Rectal smooth muscle tissue (tissue), 1 donor: ENCODE data around the gene UNC45A.
A peak's percentile ranks its signal among the peaks of the same experiment; 100 is the strongest.

Experiments used
- H3K27ac ChIP-seq: one replicate; pipeline ENCODE4 v1.7.0; 2013; ENCODE audit warnings: low read depth, low read length, inconsistent platforms
- H3K27me3 ChIP-seq: one replicate; pipeline ENCODE4 v1.7.0; 2013; ENCODE audit warnings: low read length; ENCODE audit not compliant: control insufficient read depth, insufficient read depth
- H3K36me3 ChIP-seq: one replicate; pipeline ENCODE4 v1.7.0; 2013; ENCODE audit warnings: low read length; ENCODE audit not compliant: control insufficient read depth, insufficient read depth
- H3K4me1 ChIP-seq: one replicate; pipeline ENCODE4 v1.7.0; 2013; ENCODE audit warnings: low read length; ENCODE audit not compliant: control insufficient read depth, insufficient read depth
- H3K4me3 ChIP-seq: one replicate; pipeline ENCODE4 v1.7.0; 2013; ENCODE audit warnings: low read length
- H3K9ac ChIP-seq: one replicate; pipeline ENCODE4 v1.7.0; 2013; ENCODE audit warnings: low read length

The UNC45A gene

DNA sequence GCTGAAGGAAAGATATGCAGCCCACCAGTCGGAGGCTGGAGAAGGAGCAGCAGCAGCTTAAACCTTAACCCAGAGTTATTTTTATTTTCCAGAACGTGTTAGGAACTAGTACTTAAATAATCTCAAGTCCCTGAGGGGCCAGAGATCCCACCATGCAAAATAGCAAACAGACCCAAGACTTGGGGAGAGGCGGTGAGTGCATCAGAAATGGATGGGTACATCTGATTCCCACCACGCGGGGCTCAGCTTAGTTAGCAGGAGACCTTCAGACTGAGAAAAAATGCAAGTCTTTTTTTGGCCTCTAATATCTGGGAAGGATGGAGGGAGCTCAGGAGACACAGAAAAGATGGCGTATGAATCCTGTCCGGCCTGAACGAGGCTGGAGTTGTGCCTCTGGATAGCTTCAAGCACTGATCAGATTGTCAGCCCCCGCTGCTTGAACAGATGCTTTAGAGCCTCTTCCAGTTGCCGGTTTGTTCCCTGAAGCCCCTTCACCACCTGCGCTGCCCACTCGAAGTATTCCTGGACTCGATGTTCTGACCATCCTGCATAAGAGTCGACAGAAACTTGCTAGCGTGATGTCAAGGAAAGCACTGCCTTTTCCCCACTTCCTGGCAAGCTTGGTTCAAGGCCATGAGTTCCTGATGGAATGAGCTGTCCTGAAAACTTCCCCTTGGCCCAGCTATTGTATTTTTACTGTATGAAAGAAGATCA lies 4.1 kb upstream of the UNC45A start:
- H3K27ac ChIP-seq, result peak overlapping the region; percentile 88
- H3K4me3 ChIP-seq, result peak overlapping the region; percentile 81
- H3K36me3 ChIP-seq, result no peaks in the 10 kb centered on the region
- H3K4me1 ChIP-seq, result peaks cover 23% of the 10 kb centered on the region
- no peaks in the 10 kb centered on the region for H3K27me3 ChIP-seq
- peak overlapping the region; percentile 60 for H3K9ac ChIP-seq

DNA sequence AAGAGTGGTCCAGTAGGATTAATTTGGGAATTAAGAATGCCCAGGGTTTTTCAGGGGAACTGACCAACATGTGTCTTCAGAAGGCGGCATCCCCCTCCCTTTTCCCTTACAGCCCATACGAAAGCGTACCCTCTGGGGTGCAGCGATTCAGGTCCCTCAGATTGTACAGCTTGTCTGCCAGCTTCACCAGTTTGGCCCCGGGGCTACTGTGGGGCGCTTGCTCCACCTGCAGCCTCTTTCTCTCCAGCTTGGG lies 3.6 kb upstream of the UNC45A start:
- Histone ChIP-seq H3K36me3 (no peaks in the 10 kb centered on the region), H3K27me3 (no peaks in the 10 kb centered on the region), H3K4me3 (peak overlapping the region; percentile 78), H3K27ac (peak overlapping the region; percentile 78), H3K9ac (peak overlapping the region; percentile 72), H3K4me1 (peaks cover 25% of the 10 kb centered on the region)

DNA sequence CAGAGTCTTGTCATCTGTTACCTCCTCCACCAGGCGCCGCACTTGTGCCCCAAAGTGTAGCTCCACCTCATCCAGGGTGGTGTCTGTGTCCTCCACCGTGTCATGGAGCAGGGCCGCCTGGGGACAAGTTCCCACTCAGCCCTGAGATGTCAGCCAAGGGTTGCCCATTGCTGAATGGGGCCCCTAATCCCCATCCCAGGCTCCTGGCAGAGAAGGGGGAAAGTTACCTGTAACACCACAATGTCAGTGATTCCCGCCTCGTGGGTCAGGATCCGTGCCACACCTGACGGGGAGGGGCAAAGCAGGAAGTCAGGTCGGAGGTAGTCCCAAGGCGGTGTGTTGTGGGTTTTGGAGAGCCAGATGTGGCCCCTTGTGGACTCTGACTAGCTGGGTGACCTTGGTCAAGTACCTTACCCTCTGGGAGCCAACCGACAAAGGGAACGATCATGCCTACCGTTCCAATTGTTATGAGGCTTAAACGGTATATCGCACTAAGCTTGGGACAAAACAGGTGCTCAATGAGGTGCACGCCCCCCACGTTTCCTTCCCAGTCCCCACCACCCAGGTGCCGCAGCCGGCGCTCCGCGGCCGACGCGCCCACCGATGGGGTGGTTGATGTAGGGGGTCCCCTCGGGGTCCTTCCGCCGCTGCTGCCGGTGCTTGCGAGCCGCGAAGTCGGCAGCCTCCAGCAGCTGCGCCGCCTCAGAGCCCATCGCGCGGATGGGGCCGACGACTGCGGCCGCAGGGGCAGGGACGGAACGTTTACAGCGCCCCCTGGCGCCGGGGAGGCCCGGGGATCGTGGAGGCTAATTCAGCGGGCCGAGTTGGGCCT lies 3.0 kb upstream of the UNC45A start, which contains the start of gene HDDC3:
TSS of gene HDDC3 (minus strand) at position 722 of the 832 bp plus-strand sequence. CDS start at position 713, 9 bp downstream.
- H3K4me1 ChIP-seq, result peaks cover 25% of the 10 kb centered on the region
- H3K9ac ChIP-seq, result peak within 1 kb of the TSS; percentile 72
- peak within 1 kb of the TSS; percentile 78 for H3K27ac ChIP-seq
- H3K36me3 ChIP-seq, result no peaks in the 10 kb centered on the region
- H3K4me3 ChIP-seq, result peak within 1 kb of the TSS; percentile 78
- H3K27me3 ChIP-seq, result no peaks in the 10 kb centered on the region

DNA sequence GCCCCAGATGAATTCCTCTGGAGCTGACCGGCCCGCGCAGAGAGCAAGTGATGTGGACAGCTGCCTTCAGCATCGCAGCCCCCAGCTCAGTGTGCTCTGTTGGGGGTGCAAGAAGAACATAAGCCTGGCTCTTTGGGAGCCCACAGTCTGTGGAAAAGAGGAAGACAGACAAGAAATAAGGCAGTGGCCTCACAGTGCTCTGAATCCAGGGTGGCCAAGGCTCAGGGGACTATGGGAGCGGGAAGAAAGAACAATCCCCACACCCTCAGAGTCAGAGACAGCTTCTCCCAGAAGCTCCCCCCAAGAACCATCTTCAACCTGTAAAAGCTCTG lies 2.5 kb upstream of the UNC45A start:
- Histone ChIP-seq H3K4me3 (no peak overlapping the region), H3K27ac (peak overlapping the region; percentile 75), H3K9ac (peak overlapping the region; percentile 19), H3K4me1 (peaks cover 25% of the 10 kb centered on the region), H3K36me3 (no peaks in the 10 kb centered on the region), H3K27me3 (no peaks in the 10 kb centered on the region)

DNA sequence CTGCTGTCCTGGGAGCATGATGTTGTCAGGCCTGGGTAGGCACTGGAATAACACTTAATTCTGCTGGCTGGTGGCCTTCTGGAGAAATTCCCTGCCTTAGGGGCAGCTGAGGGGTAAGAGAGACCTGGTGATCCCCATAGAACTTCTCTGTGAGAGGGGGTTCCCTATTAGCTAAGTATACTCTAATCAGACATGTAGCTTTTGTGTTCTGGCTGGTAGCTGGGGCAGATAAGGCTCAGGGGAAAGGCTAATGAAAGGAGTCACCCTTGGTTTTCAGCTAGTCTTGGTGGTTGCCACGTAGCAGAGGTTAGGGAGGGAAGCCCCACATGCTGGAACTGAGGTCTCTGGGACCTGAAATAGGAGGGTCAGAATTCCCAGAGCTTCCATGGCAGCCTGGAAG lies 1.8 kb upstream of the UNC45A start:
- no peak overlapping the region for H3K27ac ChIP-seq
- H3K36me3 ChIP-seq, result peaks cover under 1% of the 10 kb centered on the region
- H3K27me3 ChIP-seq, result no peaks in the 10 kb centered on the region
- H3K4me3 ChIP-seq, result no peak overlapping the region
- peaks cover 25% of the 10 kb centered on the region for H3K4me1 ChIP-seq
- H3K9ac ChIP-seq, result peak overlapping the region; percentile 19

DNA sequence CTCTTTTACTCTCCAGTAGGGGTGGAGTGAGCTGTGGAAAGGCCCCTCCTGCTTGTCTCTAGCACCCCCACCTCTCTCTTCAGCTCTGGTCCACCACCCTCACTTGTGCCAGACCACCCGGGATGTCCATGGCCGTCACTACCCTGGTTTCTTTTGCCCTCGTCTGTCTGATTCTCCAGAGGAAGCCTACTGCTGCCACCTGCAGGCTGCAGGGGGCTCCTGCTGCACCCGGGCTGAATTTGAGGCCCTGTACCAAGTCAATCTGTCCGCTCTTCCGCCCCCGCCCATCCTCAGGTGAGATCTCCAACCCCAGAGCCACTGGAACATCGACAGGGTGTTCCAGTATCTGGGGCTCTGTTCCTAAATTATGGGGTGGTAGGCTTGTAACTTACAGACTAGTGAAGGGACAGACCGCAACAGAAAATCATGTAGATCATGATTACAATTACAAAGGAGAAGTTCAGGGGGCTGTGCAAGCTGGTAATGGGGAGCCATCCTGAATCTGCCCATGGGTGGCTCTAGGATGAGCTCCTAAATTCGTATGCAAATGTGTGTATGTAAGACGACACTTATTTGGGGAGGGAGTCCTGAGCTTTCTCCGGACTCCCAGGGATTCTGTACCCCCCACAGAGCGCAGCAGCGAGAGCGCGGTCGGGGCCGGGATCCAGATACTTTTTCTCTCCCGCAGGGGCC lies 683 bp upstream of the UNC45A start:
- H3K27me3 ChIP-seq, result no peaks in the 10 kb centered on the region
- H3K9ac ChIP-seq, result peak overlapping the region; percentile 4
- H3K27ac ChIP-seq, result peak overlapping the region; percentile 60
- peaks cover 25% of the 10 kb centered on the region for H3K4me1 ChIP-seq
- H3K36me3 ChIP-seq, result peaks cover 6% of the 10 kb centered on the region
- peak overlapping the region; percentile 79 for H3K4me3 ChIP-seq

DNA sequence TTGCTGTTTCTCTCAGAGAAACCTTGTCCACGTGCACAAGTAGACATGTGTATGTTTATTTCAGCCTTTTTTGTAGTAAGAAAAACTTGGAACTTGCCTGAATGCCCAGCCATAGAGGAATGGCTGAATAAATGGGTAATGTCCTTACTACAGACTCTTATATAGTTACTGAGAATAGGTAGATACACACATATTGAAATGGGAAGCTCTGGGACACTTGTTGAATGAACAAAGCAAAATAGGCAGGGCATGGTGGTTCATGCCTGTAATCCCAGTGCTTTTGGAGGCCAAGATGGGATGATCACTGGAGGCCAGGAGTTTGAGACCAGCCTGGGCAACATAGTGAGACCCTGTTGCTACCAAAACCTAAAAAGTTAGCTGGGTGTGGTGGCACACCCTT lies 1.7 kb downstream of the UNC45A start:
- Histone ChIP-seq H3K36me3 (peaks cover 16% of the 10 kb centered on the region), H3K9ac (no peak overlapping the region), H3K4me3 (no peak overlapping the region), H3K27me3 (no peaks in the 10 kb centered on the region), H3K27ac (no peak overlapping the region), H3K4me1 (peaks cover 19% of the 10 kb centered on the region)

DNA sequence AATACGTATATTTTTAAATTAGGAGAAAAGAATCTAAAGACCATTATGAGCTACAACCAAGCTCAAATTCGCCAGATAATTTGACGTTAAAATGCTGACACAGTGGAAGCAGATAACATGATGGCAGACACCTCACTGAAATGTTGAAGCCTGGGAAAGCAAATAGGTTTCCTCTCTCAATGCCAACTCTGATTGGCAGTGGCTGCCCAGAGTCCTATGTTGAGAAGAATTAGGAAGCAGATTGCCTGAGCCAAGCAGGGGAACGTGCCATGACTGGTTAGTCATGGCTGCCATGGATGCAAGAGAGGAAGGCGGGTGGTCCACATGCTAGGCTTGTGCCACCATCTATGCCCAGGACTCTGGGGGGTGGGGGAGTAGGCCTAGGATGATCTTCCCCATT lies 3.2 kb downstream of the UNC45A start:
- no peak overlapping the region for H3K9ac ChIP-seq
- H3K27me3 ChIP-seq, result no peaks in the 10 kb centered on the region
- no peak overlapping the region for H3K4me3 ChIP-seq
- H3K36me3 ChIP-seq, result peaks cover 23% of the 10 kb centered on the region
- no peak overlapping the region for H3K27ac ChIP-seq
- peaks cover 13% of the 10 kb centered on the region for H3K4me1 ChIP-seq

DNA sequence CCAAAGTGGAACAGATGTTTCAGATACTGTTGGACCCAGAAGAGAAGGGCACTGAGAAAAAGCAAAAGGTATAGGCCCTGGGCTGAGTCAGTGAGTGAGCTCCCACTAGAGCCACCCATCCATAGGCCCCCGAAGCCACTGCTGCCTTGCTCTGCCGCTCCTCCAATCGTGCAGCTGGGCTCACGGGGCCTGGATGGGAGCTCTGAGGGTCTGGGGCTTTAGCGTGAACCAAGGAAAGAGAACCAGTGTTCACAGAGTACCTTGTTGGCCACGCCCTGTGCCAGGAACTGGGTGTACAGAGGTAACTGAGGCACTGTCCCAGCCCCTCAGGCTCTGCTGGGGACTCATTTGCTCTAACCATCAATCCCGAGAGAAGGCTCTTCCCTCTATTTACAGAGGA lies 4.7 kb downstream of the UNC45A start:
- H3K36me3 ChIP-seq, result peaks cover 28% of the 10 kb centered on the region
- no peak overlapping the region for H3K27ac ChIP-seq
- no peaks in the 10 kb centered on the region for H3K27me3 ChIP-seq
- H3K9ac ChIP-seq, result no peak overlapping the region
- H3K4me3 ChIP-seq, result no peak overlapping the region
- peaks cover 6% of the 10 kb centered on the region for H3K4me1 ChIP-seq

DNA sequence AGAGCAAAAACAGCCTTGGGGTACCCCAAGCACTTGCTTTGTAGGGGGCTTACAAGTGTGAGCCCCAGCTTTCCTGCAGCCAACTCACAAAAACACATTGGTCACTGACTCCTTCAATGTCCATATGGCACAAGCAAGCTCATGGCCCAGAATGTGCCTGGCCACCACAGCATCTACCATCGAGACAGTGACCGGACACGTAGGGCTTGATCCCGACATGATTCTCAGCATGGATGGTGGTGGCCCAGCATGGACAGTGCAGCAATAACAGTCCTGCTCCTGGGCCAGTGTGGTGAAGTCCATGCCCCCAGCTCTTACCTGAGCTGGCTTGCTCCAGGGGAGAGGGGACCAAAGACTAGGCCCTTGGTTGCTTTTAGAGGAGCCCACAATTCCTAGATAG lies 6.0 kb downstream of the UNC45A start:
- Histone ChIP-seq H3K27ac (no peak overlapping the region), H3K27me3 (no peaks in the 10 kb centered on the region), H3K36me3 (peaks cover 28% of the 10 kb centered on the region), H3K4me1 (peaks cover 2% of the 10 kb centered on the region), H3K4me3 (no peak overlapping the region), H3K9ac (no peak overlapping the region)

DNA sequence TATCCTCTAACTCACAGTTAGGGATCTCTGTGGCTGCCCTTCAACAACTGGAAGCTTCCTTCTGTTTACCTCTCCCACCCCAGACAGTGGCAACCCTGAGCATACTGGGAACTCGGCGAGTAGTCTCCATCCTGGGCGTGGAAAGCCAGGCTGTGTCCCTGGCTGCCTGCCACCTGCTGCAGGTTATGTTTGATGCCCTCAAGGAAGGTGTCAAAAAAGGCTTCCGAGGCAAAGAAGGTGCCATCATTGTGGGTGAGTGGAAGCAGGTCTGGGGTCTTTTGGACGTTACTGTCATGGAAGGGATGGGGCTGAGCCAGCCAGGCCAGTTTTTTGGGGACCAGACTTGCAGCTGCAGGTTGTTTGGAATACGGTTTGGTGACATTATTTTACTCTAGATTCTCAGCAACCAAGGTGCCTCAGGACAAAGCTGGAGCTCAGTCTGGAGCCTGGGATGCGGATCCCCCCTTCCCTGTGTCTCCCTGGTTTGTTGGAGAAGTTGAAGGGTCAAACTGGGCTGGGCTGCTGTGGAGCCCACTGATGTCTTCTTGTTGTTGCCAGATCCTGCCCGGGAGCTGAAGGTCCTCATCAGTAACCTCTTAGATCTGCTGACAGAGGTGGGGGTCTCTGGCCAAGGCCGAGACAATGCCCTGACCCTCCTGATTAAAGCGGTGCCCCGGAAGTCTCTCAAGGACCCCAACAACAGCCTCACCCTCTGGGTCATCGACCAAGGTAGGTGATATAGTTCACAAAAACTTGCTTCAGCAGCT lies 7.5 kb downstream of the UNC45A start:
- H3K9ac ChIP-seq, result no peak overlapping the region
- H3K27me3 ChIP-seq, result no peaks in the 10 kb centered on the region
- peaks cover 41% of the 10 kb centered on the region for H3K36me3 ChIP-seq
- H3K4me3 ChIP-seq, result no peak overlapping the region
- H3K4me1 ChIP-seq, result no peaks in the 10 kb centered on the region
- H3K27ac ChIP-seq, result no peak overlapping the region

DNA sequence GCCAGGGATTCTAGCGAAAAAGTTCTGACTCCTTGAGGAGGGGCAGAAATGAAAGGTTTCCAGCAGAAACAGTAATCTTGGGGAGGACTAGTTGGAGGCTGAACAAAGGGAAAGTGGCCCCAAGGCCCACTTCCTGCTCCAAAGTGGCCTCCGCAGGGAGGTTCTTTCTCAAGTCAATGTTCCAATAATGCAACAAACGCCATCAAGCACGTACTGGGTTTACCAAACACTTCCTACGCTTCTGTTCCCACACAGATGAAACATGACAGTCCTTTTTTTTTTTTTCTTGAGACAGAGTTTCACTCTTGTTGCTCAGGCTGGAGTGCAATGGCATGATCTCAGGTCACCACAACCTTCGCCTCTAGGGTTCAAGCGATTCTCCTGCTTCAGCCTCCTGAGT lies 10.0 kb downstream of the UNC45A start:
- no peak overlapping the region for H3K27ac ChIP-seq
- no peaks in the 10 kb centered on the region for H3K27me3 ChIP-seq
- H3K36me3 ChIP-seq, result peaks cover 38% of the 10 kb centered on the region
- no peak overlapping the region for H3K4me3 ChIP-seq
- H3K9ac ChIP-seq, result no peak overlapping the region
- no peaks in the 10 kb centered on the region for H3K4me1 ChIP-seq
